Thoracic aorta (tissue), 2 donors: ENCODE data around the gene MLH1. TPM values are rescaled to one million over a fixed set of nuclear protein-coding genes. Genes with fewer than 3 reads are reported as not detected.
A peak's percentile ranks its signal among the peaks of the same experiment; 100 is the strongest.

Experiments used
- ATAC-seq: fragments of 150-250 bp; one replicate; pipeline ENCODE4 v1.8.0; 2017; ENCODE audit warnings: low read depth; ENCODE audit not compliant: insufficient number of reproducible peaks, low FRiP score
- DNase-seq: peaks from one replicate; pipeline ENCODE4 v3.0.0-alpha.2; 2020; ENCODE audit warnings: low spot score
- H3K27ac ChIP-seq, 2 donors: fragments of 200-600 bp; sonication (generic); 1 replicate in 1 of 2; 2 replicates in 1 of 2; pipeline ENCODE4 v1.5.1; 2016; ENCODE audit warnings: mild to moderate bottlenecking in 2 of 2, moderate library complexity in 2 of 2
- H3K27me3 ChIP-seq: fragments of 200-600 bp; sonication (generic); replicated peaks from 2 replicates; pipeline ENCODE4 v1.6.0; 2016; ENCODE audit warnings: mild to moderate bottlenecking; ENCODE audit not compliant: insufficient read depth
- H3K36me3 ChIP-seq: fragments of 200-600 bp; sonication (generic); one replicate; pipeline ENCODE4 v1.5.1; 2016
- H3K4me1 ChIP-seq, 2 donors: fragments of 200-600 bp; sonication (generic); 1 replicate in 1 of 2; 2 replicates in 1 of 2; pipeline versions ENCODE4 v1.5.1 to v1.6.0; 2016; ENCODE audit warnings: low read depth in 2 of 2, mild to moderate bottlenecking in 1 of 2; ENCODE audit not compliant: control insufficient read depth in 1 of 2
- H3K4me3 ChIP-seq: fragments of 200-600 bp; sonication (generic); 2 replicates; pipeline ENCODE4 v1.5.1; 2016; ENCODE audit warnings: mild to moderate bottlenecking
- H3K9me3 ChIP-seq: fragments of 200-600 bp; sonication (generic); 2 replicates; pipeline ENCODE4 v1.5.1; 2016
- total RNA-seq, 2 donors: library from RNA; depleted of rRNA; stranded (reverse); fragments of >200 nt; gene quantifications; one replicate each; pipeline versions ENCODE4 v1.1.0 to v1.2.3, GENCODE V29; 2016
- TF ChIP-seq, protein P1 (sequence below): fragments of 200-600 bp; sonication (generic); IDR thresholded peaks from one replicate; pipeline ENCODE4 v1.5.1; 2019; ENCODE audit warnings: antibody characterized with exemption

MLH1 gene
- total RNA-seq, 2 donors from 2014 or later, result 33.6 to 75.6 TPM

DNA sequence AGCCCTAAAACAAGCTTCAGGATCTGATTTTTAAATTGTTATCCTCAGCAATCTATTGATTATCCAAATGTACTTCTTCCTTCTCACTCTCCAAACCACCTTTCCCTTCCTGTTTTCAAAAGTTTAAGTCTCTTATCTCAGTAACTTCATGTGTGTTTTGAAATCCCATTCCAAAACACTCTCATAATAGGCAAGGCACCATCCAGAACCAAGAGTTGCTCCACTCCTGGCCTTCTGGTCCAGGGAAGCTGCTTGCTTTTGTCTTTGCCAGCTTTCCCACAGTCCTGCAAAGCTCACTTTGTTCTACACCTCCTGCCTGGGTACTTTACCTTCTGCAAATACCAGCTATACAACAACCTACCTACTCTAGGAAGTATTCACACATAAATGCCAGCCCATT lies 63.5 kb downstream of the MLH1 start:
- peaks cover 42 to 59% of the 10 kb centered on the region in 2 donors for H3K4me1 ChIP-seq
- H3K36me3 ChIP-seq, result peaks cover 21% of the 10 kb centered on the region
- no peaks in the 10 kb centered on the region for H3K27me3 ChIP-seq
- TF ChIP-seq, protein P1, sequence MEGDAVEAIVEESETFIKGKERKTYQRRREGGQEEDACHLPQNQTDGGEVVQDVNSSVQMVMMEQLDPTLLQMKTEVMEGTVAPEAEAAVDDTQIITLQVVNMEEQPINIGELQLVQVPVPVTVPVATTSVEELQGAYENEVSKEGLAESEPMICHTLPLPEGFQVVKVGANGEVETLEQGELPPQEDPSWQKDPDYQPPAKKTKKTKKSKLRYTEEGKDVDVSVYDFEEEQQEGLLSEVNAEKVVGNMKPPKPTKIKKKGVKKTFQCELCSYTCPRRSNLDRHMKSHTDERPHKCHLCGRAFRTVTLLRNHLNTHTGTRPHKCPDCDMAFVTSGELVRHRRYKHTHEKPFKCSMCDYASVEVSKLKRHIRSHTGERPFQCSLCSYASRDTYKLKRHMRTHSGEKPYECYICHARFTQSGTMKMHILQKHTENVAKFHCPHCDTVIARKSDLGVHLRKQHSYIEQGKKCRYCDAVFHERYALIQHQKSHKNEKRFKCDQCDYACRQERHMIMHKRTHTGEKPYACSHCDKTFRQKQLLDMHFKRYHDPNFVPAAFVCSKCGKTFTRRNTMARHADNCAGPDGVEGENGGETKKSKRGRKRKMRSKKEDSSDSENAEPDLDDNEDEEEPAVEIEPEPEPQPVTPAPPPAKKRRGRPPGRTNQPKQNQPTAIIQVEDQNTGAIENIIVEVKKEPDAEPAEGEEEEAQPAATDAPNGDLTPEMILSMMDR, result no peak
- H3K4me3 ChIP-seq, result no peak overlapping the region
- DNase-seq, result no peak
- H3K27ac ChIP-seq, result peak overlapping the region; percentile 52 to 86
- ATAC-seq, result no peak
- H3K9me3 ChIP-seq, result no peaks in the 10 kb centered on the region

DNA sequence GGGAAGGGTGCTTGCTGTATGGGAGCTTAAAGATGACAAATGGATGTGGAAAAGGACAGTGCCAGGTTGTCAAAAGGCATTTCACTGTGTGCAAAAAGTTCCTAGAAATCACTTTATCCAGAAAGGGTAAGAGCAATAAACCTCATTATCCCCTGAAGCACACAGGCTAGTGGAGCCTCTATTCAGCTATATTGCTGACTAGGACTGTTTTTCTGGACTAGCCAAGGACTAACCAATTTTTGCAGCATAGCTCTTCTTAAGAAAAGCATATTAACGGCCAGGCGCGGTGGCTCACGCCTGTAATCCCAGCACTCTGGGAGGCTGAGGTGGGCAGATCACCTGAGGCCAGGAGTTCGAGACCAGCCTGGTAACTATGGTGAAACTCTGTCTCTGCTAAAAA lies 64.8 kb downstream of the MLH1 start:
- Histone ChIP-seq H3K4me1 (peaks cover 31 to 47% of the 10 kb centered on the region in 2 donors), H3K4me3 (no peak overlapping the region), H3K27me3 (no peaks in the 10 kb centered on the region), H3K27ac (no peak overlapping the region), H3K36me3 (peaks cover 26% of the 10 kb centered on the region), H3K9me3 (no peaks in the 10 kb centered on the region)
- TF ChIP-seq, protein P1, result no peak
- no peak for ATAC-seq
- no peak for DNase-seq

DNA sequence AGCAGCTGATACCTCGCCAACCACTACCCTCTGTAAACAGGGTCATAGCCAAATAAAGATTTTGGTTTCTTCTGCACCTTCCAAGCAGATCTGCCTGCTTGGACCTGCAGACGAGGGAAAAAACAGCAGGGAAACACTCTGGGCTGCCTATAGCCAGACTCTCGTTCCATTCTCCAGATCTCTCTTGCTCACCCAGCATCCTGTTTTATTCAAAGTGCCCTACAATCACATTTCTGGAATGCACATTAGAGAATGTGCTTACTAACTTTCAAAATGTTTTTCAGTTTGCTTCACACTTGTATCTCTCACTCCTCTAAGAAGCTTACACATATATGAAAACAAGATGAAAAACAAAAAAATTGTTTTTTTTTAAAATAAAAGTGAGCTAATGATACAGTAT lies 71.4 kb downstream of the MLH1 start:
- Histone ChIP-seq H3K4me3 (no peak overlapping the region), H3K36me3 (peaks cover 28% of the 10 kb centered on the region), H3K27me3 (no peaks in the 10 kb centered on the region), H3K9me3 (no peaks in the 10 kb centered on the region), H3K27ac (no peak overlapping the region), H3K4me1 (peaks cover 0 to 5% of the 10 kb centered on the region in 2 donors)
- DNase-seq (no peak), ATAC-seq (no peak)
- TF ChIP-seq, protein P1, result no peak

DNA sequence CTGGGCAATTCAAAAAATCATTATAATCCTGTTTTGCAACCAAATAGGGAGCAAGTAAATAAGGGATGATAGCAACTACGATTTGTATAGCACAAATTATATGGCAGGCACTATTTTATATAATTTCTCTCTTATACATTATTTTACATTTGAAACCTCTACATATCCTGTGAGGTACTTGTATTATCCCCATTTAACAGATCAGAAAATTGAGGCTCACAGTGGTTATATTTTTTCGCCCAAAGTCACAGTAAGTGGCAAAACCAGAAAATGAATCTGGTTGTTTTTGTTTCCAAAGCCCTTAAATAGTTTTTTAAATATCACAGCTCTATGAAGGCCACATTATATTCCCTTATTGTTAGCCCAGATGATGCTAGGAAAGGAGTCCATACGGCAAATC lies 74.3 kb downstream of the MLH1 start:
- TF ChIP-seq, protein P1, result no peak

DNA sequence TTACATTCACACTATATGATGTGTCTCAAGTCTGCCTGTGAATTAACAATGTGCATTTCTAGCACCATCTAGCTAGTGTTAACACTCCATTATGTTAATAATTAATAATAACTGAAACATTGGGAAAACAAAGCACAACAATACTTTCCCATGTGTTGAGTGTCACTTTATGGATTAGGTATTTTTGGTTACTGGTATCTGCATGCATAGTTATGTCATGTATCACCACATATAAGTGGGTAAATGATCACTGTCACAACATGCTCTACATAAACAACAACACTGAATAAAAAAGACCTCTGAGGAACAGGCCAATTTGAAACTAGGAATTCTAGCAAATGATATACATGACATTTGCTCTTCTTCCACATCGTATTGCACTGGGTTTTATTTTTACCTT lies 74.7 kb downstream of the MLH1 start:
- Histone ChIP-seq H3K9me3 (no peaks in the 10 kb centered on the region), H3K27ac (no peak overlapping the region), H3K4me1 (peaks cover 14 to 22% of the 10 kb centered on the region in 2 donors), H3K36me3 (peaks cover 20% of the 10 kb centered on the region), H3K4me3 (no peak overlapping the region), H3K27me3 (no peaks in the 10 kb centered on the region)
- ATAC-seq, result no peak
- TF ChIP-seq, protein P1, result no peak
- no peak for DNase-seq

More for the DNA sequence above, 74.3 kb downstream of the MLH1 start:
- Histone ChIP-seq H3K27ac (no peak overlapping the region), H3K27me3 (no peaks in the 10 kb centered on the region), H3K4me1 (peaks cover 11 to 17% of the 10 kb centered on the region in 2 donors), H3K36me3 (peaks cover 25% of the 10 kb centered on the region), H3K4me3 (no peak overlapping the region), H3K9me3 (no peaks in the 10 kb centered on the region)
- no peak for ATAC-seq
- no peak for DNase-seq
